HG03097 (cell line): ENCODE measurements around the gene ITPKB.
"Not testable (repeated sequence)": the region's sequence is repeated elsewhere in the genome, so short reads cannot be mapped to it uniquely, and the experiment has no call there.

ENCODE experiments used
- ATAC-seq: cut with Tn5 transposase; IDR thresholded peaks from one replicate; pipeline ENCODE4 v1.9.1; 2021; ENCODE audit not compliant: unreplicated experiment, low FRiP score

ITPKB gene

DNA sequence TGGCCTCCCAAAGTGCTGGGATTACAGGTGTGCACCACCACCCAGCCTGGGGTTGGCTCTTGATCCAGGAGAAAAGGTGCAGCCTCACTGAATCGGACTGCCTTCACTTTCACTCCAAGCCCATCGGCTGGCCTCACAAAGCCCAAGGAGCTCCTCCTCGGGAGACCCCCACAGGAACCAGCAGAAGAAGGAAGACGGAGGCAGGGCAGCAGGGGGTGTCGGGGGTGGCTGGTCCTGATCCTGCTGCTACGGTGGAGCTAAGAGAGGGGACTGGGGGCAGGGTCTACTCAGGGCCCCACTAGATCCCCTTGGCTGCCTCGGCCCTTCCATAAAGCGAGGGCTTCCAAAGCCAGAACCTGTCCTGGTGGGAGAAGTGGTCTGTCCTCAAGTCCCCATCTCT is 96.7 kb downstream of the ITPKB start:
- no peak for ATAC-seq

DNA sequence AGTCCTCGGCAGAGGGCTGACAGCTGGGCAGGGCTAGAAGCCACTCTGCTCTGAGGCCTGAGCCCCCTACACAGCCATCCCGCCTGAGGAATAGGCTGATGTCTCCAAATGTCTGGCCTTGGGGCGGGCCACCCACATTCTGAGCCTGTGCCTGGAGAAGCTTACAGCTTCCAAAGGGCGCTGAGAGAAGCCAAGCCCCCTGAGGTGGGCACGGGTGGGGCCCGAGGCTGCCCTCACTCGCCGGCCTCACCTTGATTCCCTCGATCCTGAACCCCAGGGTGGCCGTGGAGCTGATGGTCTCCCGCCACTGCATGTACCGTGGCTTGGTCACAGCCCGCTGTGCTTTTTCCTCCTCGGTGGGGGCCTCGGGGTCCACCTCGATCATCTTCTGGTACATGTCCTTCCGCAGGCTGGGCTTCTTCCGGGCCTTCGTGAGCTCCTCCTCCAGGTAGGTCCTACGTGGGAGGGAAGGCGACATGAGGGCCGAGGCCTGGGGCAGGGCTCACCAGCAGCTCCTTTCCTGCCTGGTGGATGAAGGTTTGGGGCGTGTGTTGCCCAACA is 97.3 kb downstream of the ITPKB start:
- ATAC-seq, result no peak

DNA sequence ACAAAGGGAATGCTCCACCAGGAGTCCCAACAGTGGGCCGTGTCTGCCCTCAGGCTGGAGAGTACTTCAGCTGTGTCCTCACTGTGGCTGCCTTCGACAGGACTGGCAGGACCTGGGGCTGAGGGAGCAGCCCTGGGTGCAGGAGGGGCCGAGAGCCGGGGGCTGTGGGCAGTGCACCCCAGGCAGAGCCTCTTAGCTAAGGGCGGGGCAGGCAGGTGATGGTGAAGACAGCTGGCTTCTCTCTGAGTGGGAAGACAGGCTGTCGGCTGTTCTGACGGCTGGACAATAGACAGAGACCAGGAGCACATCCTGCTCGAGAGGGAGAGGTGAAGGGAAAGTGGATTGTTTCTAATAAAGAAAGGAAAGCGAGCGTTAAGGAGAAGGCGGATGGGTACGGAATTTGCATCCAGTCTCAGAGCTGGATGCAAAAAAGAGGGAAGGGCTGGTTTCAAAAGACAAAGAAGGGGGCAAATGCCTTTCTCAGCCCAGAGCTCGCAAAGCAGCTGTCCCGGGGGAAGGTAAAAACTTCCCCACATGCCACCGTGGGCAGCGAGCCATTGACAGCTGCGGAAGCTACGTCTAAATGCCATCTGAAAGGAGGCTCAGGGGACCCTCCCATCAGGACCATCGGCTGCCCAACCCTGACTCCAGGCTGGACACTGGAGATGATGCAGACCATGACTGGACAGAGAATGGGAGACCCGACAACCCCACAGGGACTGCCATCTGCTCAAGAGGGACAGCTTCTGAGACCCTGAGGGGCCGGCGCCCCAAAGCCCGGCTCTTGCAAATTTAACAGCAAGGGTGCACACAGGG is 98.6 kb downstream of the ITPKB start:
- ATAC-seq, result no peak

DNA sequence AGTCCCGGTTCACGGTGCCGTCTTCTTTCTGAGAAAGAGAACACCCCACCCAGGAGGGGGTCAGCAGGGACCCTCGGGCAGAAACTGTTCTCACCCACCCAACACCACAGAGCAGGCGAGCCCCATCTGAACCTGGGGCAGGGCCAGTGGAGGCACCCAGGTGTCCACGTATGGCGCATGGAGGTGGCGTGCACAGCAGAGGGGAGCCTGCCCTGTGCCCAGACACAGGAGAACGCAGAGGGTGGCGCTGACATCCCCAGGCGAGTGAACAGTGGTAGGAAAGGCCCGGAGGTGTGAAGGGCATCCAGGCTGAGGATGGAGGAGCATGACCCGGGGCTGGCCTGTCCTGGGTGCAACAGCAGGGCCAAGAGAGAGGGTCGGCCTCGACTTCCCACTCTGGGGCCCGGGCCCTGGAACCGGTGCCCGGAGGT is 99.4 kb downstream of the ITPKB start:
- ATAC-seq, result no peak

DNA sequence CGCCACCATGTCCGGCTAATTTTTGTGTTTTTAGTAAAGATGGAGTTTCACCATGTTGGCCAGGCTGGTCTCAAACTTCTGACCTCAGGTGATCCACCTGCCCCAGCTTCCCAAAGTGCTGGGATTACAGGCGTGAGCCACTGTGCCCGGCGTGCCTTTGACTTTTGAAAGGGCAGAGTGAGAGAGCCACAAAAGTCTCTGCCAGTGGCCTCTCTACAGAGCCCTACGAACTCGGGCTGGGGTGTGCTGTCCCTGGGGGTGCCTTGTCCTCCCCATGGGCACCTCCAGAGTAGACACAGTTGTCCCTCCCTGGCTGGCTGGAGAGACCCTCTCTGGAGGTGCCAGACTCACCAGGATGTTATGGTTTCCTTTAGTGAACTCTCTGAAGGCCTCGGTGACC is 99.9 kb downstream of the ITPKB start:
- ATAC-seq, result not testable (repeated sequence)

DNA sequence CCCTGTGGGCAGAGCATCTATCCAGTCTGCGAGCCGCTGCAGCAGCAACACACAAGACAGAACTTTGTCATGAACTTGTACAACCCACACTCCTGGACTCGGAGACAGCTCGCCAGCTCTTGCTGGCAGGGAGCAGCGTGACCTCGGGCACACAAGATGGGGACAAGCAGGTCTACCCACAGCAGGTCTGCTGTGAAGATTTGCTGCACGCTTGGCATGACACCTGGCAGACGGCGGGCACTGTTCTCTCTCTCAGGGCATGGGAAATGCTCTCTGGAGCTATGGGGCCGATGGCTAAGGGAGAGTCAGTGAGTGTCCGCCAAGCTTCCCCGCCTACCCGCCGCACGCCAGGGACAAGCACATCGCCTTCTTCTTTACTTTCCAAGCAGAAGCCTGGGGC is 100.5 kb downstream of the ITPKB start:
- ATAC-seq, result no peak

DNA sequence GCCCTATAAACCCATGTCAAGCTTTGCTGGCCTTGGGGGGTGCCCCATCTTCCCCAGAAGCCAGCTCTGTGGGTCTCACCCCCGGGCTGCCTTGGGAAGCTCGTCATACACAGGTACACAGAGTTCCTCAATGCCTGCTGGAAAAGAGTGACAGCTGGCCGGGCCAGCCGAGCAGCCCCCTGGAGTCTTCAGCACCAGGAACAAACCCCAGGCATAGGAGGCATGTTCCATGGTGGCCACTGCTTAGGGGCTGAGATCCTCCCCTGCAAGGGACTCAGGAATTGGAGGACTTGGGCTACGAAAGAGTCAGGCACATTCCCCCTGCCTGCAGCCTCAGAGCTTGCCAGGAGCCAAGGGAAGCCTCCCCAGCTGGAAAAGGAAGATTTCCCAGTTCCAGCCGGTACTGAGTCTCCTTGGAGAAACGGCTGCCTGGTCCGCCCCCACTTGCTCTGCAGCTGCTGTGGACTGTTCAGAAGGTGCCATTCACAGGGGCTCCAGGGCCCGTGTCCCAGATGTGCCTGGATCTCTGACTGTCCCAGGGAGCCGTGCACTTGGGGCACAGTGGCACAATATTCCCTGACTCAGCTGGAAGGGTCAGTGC is 101.0 kb downstream of the ITPKB start:
- no peak for ATAC-seq

DNA sequence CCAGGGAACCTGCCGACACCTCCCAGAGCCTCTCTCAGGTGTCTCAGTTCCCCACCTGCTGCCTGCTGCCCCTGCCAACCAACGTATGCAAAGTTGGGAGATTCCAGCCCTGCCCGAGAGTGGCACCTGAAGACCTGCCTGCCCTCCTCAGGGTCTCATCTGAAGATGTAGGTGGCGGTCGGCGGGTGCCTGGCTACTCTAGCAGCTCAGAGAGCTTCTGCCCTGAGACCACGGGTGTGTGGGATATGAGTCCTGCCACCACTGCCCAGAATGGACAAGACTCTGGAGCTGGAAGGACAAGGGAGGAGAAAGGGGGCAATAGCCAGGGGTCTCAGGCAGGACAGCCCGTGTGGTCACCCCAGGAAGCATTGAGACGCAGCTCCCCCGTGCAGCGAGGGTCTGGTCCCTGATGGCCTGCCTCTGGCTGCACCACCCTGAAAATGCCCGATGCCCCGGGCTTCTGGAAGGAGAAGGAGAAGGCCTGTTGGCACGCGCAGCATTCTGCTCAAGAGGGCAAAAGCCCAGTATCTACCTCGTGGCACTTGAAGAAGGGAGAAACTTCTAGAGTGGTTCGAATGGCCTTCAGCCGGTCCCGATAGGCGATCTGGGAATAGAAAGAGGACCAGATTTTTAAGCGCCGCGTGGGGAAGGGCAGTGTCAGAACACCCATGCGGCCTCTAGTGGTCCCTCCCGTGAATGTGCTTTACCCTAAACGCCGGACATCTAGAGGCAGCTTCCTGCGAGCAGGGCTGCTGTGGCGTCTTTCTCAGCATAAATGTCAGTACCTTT is 101.7 kb downstream of the ITPKB start:
- ATAC-seq, result no peak

DNA sequence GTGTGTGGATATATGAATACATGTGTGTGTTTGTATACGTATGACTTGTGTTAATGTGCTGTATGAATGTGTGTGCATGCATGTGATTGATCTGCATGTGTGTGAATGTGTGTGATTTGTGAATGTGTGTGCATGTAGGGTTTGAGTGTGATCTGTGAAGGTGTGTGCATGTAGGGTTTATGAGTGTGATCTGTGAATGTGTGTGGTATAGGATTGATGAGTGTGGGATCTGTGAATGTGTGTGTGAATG is 102.3 kb downstream of the ITPKB start:
- no peak for ATAC-seq

DNA sequence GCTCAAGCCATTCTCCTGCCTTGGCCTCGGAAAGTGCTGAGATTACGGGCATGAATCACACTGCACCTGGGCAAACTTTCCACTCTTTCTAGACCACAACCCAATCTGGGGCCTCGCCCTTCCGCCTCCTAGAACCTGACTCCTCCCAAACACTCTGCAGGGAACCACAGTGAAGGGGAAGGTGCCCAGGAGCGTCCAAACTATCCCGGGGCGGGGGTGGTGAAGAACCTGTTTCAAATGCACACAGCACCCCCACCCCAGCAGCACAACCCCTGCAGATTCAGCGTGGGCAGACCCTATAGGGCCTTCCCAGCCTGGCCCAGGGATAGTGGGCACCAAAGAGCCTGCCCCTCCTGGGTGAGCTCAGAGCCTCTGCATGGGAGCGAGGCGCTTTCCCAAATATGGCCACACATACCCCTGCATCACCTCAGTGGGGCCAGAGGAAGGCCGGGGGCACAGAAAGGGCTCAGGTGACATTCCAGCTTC is 103.6 kb downstream of the ITPKB start:
- ATAC-seq, result no peak

DNA sequence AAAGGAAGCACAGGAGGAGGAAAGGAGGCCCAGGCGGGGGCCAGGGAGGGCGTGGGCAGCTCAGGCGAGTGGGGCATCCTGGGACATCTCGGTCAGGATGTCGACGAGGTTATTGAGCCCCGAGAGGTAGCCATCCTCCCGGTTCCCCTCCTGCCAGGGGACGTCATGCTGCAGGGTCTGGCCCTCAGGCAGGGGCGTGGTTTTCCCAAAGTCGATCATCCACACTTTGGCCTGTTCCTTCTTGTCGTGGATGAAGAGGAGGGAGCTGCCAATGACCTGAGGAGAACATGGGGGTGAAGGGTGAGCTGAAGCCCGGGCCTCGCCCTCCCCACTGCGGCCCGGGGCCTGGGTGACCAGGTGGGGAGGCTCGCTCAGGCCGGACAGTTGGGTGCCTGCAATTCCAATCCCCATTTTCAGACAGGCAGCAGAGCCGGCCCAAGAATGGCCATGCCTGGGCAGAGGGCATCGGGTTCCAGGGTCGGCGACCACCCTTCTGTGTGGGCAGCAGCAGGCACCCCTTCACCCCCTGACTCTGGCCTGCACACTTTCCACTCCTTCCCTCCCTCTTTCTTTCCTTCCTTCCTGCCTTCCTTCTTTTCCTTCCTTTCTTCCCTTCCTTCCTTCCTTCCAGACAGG is 104.4 kb downstream of the ITPKB start:
- ATAC-seq, result no peak

DNA sequence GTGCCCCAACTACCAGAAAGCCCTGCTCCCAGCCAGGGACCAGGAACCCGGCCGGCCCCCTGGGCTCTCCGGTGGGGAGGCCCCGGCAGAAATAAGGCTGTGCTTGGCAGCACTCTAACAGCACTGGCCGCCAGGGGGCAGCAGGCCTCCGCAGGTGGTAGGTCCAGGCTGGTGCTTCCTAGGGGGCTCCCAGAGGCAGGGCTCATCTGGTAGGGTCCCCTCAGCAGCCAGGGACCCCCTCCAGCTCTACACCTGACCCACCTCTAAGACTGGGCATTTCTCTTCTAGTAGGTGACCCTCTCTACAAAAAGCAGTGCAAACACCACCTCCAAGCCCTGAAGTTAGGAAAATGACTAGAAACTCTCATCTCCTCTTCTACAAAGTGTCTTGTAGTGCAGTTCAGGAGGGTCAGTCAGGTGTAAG is 104.9 kb downstream of the ITPKB start:
- peak; percentile 71 for ATAC-seq

DNA sequence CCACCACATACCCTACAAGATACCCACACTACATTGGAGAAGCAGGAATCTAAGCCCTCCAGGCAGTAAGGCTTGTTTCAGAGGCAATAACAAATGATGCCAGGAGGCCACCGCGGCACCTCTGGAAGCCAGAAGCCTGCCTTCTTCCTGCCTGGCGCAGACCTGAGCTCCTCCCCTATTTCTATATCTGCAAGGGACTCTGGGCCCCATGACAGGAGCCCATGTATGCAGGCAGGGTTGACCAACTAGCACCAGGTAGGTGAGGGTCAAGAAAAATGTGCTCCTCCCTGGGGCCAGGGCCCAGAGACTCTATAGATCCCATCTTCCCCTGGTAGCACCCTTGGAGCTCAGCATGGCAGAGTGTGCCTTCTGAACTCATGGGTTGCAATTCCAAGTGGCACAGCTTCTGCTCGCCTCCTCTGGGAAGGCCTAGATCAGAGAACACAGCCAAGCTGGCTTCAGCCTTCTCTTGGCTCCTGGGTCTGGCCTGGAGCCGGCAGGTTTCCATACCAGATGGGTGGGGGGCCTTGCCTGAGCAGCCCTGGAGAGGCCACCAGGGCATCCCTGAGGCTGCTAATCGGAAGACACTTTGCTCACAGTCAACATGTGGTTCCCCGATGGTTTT is 105.4 kb downstream of the ITPKB start:
- no peak for ATAC-seq

DNA sequence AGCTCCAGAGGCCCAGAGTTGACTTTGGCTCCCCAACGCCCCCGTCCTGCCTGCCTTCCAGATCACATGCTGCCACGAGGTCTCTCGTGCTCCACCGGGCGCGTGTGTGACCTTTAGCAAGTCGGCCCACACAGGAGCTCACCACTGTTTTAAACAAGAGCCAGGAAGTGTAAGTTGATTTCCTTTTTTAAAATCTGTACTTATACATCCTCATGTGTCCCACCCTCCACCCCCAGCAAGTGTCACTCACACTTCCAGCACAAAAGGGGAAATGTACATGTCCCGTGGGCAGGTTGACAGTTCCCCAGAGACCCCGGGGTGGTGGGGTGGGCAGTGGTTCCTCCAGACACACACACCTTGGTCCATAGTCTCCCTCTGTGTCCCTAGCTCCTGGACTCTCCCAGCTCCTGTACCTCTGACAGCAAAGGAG is 106.1 kb downstream of the ITPKB start:
- no peak for ATAC-seq

DNA sequence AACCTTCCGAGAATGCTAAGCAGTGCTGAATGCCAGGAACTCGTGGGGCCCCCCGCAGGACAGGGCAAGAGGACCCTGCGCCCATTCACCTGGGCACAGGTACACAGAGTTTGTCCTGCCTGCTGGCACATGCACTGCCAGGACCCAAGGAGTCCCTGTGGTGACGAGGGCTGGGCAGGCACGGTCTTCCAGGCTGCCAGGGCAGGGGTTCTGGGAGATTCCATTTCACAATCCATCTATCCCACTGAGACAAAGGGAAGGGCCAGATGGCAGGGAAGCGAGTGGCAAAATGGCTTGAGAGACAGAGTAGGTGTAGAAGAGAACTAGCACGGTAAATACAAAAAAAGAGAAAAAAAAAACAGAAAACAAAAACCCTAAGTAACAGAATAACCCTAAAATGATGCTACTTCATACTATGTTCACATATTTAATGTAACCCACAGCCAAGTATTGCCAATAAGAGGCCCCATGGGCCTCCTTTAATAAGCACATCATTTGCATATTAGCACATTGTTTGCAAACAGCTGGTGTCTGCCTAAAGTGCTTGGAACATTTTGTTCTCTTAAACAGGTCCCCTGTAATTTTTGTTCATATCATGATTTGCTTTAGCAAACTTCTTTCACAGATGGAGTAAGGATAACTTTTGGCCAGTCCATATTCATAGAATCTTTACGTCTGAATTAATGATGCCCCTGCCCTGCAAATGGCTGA is 106.8 kb downstream of the ITPKB start:
- ATAC-seq, result no peak

DNA sequence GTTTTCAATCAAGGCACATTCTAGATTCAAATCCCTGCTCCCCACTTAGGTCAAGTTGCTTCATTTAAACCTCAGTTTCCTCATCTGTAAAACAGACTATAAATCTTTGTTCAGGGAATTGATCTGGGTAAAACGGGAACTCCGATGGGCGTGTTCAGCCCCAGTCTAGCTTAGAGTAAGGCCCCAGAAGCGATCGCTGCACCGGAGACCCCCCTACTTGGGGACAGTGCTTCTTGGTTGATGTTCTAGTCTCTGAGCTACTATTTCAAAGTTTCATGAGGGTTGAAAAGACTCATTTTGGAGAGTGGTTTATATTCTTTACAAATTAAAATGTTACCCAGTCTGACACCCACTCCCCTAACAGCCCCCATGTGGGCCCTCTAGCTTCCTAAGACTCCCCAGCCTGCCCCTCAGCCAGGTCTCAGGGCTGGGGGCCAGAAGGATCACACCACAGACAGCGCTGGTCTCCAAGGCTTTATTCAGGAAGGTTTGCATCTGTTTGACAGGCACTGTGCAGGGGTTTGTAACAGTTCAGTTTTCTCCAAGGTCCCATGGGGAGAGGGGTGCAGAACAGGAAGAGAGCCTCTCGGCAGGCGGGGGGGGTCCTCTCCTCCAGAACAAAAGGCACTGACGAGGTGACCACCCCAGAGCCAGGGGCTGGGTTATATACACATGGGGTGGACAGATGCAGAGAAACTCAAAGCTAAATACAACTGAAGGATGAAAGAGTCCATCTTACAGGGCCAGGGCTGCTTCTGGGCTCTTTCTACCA is 107.7 kb downstream of the ITPKB start:
- no peak for ATAC-seq

DNA sequence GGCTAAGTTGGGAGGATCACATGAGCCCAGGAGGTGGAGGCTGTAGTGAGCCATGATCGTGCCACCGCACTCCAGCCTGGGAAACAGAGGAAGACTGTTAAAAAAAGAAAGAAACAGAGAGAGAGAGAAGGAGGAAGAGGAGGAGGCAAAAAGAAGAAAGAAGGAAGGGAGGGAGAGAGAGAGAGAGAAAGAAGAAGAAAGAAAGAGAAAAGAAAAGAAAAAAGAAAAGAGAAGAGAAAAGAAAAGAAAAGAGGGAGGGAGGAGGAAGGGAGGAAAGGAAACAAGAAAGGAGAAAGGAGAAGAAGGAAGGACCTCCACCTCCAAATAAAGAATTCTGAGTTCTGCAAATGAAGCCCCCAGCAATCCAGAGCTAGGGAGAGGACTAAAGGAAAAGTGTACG is 108.5 kb downstream of the ITPKB start:
- no peak for ATAC-seq

DNA sequence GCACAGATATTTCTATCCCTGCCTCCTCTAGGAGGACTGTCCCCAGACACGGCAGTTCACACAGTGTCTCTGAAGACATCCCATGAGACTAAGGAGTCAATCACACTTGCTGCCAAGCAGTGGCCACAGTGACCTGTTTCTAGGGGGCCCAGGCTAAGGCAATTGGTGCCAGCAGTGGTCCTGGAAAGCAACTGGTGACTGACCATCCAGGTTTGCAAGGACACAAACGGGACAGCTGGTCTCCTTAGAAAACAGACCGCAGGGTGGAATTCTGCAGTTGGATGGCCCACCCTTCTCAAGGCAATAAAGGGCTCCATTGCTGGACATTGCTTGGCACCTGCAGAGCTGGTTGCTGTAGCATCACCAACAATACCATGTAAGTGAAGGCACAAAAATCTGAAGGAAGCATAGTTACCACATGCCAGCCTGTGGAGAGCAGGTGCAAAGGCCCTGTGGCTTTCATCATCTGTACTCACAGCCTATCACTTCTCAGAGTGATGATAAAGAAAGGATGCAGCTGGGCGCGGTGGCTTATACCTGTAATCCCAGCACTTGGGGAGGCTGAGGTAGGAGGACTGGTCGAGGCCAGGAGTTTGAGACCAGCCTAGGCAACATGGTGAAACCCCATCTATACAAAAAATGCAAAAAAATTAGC is 109.1 kb downstream of the ITPKB start:
- no peak for ATAC-seq
